ENCODE results near the gene SYK.
"Not testable (repeated sequence)": the region's sequence is repeated elsewhere in the genome, so short reads cannot be mapped to it uniquely, and the experiment has no call there.

SYK gene

DNA sequence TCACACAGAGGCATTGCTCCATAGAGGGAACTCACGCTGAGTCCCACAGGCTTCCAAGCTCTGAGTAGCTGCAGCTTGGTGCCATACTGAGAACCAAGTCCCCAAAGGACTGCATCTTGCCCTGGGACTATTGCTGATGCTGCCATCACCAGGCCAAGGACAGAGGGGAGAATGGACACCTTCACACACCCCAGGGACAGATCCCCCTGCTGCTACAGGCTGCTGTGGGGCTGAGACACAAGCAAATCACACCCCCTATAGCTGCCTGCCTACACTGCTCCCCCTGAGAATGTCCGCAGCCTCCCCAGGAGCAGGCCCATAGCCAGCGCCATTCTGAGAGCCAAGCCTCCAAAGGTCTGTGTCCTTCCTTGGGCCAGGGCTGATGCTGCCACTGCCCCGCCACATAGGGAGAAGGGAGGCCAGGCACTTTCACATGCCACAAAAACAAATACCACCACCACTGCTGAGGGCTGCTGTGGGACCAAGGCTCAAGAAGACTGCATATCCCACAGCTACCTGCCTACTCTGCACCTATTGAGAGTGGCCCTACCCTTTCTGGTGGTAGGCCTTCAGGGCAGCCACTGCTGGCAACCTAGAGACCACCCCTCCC, 81.5 kb downstream of the SYK start:
- DNase-seq = no peak

DNA sequence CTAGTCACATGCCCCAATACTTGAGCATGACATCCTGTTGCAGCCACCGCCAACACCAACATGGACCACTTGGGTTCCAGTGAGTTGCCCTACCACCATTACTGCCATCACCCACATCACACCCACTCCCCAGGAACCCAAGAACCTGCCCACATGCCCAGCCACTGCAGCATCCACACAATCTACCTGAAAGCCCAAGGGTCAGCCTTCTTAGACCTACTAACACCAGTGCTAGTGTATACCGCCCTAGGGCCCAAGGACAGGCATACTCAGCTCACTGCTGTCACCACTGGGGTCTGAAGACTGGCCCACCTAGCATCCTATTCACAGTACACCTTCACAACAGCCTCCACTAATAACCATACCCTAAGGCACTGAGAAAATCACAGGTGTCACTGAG, 82.0 kb downstream of the SYK start:
- DNase-seq = no peak

DNA sequence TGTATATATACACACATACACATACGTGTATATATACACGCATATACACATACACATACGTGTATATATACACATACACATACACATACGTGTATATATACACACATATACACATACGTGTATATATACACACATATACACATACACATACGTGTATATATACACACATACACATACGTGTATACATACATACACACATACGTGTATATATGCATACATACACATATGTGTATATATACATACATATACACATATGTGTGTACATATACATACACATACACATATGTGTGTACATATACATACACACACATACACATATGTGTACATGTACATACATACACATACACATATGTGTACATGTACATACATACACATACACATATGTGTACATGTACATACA, 82.6 kb downstream of the SYK start:
- no peak for DNase-seq

DNA sequence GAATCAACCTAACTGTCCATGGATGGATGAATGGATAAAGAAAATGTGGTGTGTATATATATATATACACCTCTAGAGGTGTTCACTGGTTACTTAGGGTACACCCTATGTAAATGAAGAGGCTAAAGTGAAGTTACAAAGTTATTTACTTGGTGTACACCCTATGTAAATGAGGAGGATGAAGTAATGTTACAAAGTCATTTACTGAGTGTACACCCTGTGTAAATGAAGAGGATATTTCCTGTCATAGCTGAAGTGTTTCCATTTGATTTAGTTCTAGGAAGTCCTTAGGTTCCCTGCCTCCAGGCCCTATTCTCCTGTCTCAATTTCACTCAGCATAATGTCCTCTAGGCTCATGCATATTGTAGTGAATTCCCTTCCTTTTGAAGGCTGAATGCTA, 85.2 kb downstream of the SYK start:
- DNase-seq = not testable (repeated sequence)

DNA sequence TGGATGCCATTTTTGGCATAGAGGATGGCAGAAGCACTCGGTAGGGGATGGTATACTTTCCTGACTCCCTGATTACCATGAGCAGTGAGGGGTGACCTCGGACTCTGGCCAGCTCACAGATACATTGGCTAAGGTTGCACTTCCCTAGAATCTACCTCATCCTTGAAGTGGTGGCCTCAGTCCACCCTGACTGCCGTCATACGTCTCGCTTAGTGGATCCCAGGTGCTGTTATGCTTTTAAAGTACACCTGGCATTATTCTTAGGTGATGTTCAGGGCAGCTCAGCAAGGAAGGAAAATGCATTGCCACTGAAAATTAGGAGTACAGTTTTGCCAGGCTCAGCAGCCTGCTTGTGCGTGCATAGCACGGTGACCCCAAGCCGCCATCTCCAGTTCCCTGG, 87.3 kb downstream of the SYK start:
- DNase-seq = no peak

DNA sequence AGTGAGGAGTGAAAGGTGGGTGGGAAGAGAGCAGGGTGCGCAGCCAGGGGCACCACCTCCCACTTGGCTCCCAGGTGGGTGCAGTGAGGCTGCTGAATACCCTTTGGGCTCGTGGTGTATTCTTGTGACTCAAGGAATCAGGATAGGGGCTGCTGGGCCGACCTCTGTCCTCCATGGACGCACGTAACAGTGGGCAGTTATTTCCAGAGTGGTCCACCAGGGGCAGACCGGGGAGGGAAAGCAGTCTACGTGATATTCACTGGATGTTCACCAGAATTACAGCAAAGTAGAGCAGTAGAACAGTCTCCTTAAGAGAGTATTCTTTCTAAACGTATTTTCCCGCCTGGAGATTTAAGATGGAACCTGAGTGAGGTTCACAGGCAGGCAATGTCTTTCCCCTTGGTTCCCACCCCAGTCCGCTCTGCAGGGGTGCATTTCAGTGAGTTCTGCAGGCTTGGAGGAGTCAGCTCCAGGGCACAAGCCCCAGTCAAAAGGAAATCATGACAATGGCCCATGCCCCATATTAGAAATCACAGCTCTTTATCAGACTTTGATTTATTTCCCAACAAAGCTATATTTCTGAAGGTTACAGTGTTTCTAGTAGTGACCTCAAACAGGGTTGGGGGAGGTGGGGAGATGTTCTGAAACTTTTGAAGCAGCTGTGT, 88.7 kb downstream of the SYK start:
- no peak for DNase-seq

DNA sequence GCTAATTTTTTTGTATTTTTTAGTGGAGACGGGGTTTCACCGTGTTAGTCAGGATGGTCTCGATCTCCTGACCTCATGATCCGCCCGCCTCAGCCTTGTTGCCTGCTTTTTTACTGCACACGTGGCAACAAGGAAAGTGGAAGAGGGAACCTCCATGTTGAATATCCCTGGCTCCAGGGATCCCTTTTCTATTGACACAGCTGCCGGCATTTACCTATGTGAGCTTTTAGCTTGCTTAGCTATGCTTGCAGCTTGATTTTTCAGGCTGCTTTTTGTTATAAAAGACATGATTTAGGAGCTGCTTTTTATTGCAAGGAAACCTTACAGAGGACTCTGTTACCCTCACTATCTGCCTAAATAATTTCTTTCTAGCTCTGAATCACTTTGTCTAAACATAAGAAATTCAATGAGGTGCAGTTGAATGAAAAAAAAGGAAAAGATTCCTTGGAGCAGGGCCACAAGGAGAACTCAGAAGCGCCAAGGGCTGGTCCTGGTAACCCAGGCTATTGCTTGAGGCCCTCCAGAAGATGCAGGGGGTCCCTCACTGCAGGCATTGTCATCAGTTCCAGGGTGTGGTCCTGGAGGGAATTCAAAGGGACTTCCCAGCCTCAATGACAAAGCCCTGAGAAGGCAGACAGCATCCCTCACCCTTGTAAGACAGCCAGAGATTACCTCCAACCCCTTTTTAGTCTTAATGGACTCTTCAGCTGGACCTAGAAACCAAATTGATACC, 89.9 kb downstream of the SYK start:
- DNase-seq = no peak

DNA sequence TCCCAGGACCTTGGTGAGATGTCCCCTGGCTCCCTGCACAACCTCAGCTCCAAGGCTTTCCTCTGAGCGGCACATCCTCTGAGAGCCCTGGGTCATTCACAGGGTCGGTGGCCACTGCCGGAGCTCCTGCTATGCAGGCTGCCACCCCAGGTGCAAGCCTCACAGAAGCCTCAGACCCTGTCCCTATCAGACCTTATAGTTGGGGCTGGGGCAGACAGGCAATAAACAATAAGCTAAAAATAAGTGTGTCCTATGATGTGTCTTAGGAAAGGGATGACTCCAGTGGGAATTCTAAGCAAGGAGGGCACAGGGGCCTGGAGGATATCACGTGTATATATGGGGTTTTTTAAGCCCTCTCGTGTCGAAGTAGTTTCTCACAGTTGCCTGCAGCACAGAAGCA, 91.3 kb downstream of the SYK start:
- DNase-seq = no peak

DNA sequence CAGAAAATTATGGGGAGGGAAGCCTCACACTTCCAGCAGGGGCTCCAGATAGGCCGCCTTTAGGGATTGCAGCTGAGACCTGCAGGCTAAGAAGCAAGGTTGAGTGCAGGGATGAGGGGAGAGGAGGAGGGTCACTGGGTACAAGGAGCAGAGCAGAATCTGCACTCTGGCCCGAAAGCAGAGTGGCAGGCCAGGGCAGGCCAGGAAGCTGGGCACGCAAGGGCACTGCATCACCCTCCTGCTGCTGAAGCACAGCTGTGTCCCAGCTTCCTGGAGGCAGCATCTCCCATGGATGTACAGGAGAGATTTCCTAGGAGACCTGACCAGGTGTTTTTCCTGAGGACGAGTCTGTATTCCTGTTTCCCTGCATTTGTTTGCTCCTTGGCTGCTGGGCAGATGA, 92.1 kb downstream of the SYK start:
- DNase-seq = no peak

DNA sequence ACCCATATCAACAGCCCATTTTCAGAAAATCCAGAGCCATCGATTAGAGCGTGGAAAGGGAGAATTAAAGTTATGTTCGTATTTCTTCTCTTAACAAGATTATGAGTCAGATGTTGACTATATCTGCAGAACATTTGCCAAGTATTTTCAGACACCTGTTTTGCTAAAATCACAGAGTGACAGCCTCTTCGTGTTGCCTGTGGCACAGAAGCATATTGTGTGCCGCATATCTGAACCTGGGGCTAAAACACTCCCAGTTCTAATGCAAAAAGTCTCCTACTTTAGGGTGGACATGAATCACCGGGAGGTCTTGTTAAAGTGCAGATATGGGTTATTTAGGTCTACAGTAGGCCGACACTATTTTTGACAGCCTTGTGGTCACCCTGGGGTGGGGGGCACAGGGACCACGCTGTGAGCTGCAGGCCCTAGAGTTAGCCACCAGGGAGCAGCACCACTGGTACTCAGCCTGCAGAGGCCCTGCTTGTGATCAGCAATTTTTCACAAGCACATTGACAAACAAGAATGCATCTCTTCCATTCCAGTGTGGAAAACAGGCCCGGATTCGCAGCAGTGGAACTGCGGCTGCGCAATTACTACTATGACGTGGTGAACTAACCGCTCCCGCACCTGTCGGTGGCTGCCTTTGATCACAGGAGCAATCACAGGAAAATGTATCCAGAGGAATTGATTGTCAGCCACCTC, 93.5 kb downstream of the SYK start:
- DNase-seq = no peak

DNA sequence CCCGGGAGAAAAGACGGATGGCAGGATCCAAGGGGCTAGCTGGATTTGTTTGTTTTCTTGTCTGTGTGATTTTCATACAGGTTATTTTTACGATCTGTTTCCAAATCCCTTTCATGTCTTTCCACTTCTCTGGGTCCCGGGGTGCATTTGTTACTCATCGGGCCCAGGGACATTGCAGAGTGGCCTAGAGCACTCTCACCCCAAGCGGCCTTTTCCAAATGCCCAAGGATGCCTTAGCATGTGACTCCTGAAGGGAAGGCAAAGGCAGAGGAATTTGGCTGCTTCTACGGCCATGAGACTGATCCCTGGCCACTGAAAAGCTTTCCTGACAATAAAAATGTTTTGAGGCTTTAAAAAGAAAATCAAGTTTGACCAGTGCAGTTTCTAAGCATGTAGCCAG, 94.2 kb downstream of the SYK start:
- no peak for DNase-seq

DNA sequence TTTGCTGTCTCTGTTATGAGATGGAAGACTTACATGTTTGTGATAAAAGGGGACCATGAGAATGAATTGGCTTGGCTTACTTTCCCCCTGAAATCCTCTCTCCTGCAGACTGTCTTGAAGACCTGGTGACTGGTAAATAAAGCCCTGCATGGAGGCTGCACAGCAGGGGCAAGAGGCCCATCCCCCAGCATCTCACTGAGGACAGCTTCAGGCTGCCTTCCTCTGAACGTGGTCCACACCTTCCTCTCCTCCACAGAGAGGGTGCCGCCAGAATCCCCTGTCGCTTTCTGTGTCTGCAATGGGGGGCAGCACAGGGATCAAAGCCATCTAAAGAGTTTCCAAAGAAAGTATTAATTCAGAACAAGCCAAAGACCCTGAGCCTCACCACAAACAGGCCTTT, 94.6 kb downstream of the SYK start:
- no peak for DNase-seq

DNA sequence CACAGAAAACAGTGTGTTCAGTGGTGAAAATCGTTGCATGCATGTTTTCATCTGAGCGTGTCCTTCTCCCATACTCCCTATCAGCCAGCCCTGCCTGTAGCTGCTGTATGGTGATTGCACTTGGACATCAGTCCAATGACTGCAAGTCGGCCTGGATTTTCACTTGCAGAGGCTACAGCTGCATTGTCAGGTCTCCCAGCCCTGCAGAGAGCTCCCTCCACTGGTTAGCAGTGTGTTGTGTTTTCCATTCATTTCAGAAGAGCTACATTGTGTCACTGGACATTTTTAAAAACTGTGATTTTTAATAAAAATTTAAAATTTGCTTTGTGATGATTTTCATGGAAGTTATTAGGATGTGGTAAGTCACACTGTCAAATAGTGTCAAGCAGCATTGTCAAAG, 96.6 kb downstream of the SYK start:
- no peak for DNase-seq

DNA sequence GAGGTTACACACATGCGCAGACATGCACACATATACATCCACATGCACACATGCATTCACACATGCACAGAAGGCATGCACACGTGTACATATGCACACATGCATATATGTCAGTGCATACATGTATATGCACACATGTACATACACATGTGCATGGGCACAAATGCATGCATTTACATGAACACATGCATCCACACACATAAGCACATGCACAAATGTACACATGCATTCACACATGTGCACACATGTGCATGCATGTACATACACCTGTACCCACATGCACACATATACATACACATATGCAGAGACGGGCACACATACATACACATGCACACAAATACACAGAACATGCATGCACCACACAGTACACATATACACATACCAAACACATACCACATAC, 97.7 kb downstream of the SYK start:
- no peak for DNase-seq

DNA sequence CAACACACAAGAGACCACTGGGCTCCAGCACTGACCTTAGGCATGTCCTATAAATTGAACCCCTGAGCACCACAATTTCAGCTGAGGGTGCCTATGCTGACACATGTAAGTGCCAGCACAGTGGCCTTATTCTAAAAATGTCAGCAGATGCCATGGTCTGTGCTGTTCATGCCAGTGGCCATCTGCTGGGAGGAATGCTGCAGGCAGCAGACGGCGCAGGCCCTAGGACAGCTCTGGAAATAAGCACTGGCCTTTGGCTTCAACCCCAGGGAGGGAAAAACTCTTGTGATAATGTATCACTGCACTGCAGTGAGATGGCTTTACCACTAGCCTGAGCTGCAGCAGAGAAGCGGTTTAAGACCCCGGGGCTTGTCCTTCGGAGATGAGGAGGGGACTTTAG, 98.5 kb downstream of the SYK start:
- DNase-seq = no peak

DNA sequence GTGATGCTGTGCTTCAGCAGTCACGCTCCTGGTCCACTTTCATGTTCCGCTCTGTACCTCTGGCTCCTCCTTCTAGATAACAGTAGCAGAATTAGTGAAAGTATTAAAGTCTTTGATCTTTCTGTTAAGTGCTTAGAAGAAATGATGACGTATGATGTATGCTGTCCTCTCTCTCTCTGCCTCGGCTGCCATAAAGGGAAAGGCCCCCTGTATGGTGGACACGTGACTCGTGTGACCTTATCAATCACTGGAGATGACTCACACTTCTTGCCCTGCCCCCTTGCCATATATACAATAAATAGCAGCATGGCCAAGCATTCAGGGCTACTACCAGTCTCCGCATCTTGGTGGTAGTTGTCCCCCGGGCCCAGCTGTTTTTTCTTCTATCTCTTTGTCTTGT, 100.3 kb downstream of the SYK start:
- no peak for DNase-seq

DNA sequence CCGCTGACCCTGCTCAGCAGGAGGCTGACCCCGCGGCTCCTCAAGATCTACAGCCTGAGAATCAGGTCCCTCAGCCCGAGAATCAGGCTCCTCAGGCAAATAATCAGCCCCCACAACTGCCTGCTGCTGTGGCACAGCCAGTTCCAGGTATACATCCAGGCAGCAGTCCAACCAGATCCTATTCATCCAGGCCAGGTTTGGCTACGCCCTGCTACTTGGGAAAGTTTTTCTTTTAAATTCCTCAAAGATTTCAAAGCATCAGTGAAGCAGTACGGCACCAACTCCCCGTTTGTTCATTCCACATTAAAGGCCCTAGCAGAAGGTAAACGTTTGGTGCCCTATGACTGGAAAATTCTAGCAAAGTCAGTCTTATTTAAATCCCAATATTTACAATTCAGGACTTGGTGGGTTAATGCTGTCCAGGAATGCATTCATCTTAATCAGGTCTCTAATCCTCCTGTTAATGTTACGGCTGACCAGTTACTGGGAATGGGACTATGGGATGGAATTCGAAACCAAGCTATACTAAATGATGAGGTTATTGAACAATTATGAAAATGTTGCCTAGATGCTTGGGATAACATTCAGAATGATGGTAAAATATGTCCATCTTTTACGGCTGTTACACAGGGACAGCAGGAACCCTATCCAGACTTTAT, 102.3 kb downstream of the SYK start:
- no peak for DNase-seq

DNA sequence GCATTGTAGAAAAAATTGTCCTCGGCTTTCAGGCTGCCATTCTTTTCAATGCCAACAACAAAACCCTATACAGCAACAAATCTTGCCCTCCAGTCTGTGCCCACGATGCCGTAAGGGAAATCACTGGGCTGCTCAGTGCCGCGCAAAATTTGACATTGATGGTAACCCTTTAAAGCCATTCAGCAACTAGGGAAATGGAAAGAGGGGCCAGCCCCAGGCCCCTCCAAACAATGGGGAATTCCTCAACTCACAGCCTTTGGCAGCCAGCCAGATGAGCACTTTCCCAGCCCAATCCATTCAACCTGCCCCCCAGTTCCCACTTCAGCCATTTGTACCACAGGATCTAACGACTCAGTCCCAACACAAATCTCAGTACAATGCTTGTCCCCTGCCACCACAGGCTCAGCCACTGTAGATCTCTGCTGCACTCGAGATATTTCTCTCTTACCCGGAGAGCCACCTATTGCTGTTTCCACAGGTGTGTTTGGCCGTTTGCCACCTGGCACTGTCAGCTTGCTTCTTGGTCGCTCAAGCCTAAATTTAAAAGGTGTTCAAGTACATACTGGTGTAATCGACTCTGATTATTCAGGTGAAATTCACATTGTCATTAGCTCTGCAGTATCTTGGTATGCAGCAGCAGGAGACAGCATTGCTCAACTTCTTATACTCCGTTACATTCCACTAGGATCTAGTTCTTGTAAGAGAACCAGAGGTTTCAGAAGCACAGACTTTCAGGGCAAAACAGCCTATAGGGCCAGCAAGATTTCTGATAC, 103.3 kb downstream of the SYK start:
- DNase-seq = no peak

DNA sequence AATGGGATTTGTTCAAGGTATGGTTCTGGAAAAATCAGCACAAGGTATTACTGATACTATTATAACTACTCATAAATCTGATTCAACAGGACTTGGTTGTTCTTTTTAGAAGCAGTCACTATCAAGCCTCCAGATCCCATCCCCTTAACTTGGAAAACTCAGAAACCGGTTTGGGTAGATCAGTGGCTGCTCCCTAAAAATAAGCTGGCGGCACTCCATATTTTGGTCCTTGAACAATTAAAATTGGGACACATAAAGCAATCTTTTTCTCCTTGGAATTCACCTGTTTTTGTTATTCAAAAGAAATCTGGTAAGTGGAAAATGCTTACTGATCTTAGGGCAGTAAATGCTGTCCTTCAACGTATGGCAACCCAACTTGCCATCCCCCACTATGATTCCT, 104.2 kb downstream of the SYK start:
- DNase-seq = no peak

DNA sequence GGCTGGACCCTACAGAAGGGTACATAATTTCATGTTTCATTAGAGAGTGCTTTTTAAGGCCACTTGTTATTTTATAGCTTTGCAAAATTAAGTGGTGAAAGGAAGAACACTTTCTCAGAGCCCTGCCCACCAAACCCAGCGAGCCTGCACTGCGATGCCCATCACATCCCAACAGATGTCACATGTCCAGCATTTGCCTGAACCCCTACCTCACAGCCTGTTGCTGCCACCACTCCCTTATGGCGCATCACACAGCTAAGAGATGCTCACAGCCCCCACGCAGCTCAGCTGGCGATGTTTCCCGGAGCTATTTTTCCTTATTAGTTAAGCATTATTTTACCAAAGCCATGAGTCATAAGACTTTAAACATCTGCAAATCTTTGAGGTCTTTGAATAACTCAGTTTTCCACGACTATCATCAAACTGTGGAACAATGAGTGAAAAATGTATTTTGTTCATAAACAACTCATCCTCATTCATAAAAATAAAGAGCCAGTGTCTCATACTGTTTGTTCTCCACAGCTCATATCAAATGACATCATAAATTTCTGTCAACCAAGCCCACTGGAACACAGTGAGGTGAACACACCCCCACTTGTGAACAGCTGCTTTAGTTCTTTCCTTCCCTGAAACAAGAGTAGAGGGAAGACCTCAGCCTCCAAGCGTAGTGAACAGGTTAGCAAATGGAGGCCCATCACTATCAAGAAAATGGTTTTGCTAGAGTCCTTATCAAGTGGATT, 104.9 kb downstream of the SYK start:
- no peak for DNase-seq

DNA sequence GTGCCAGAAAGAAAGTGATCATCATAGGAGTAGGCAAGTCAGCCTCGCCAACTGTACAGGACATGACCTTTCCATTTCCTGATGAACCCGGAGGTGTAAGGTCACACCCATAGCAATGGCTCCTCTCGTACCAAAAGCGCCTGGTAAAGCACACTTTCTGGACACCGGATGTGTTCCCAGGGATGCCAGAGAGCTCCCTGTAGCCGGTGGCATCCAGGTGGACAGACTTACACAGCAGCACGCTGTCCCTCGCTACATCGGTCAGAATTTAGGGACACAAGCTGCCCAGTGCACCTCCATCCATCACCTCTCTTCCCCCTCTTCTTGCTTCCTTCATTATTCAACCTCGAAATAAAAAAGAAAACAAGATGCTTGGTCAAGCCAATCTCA, 105.4 kb downstream of the SYK start:
- DNase-seq = no peak

DNA sequence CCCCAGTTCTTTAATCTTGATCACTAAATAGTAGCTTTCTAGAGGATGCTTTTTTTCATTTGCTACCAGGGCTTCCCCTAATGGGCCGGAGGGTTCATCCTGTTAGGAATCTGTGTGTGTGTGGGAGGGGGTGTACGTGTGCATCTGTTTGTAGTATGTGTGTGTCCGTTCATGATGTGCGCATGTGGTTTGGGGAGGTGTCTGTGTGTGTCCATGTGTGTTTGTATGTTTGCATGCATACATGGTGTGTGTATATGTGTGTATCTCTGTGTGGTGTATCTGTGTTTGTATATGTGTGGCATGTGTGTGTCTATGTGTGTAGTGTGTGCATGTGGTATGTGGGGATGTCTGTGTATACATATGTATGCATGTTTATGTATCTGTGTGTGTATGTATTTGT, 106.2 kb downstream of the SYK start:
- DNase-seq = no peak

Data from activated naive CD4-positive, alpha-beta T cell treated with anti-CD3 and anti-CD28 coated beads, Interleukin-2, amount 50 U/mL, for 16 hours (primary cell).